H1 (cell line): ENCODE data around the gene ST6GALNAC3.

Source experiments
- CBX5 ChIP-seq: fragments of 300-800, 300-1000 bp; sonication (generic); IDR thresholded peaks from 2 replicates; pipeline ENCODE4 v1.7.1; 2016; ENCODE audit warnings: antibody characterized with exemption, low read length, low read depth
- GTF2F1 ChIP-seq: IDR thresholded peaks from 2 replicates; pipeline ENCODE4 v1.6.1; 2012; ENCODE audit warnings: low read depth, low read length, improper control_type of control experiment, borderline replicate concordance
- YY1 ChIP-seq: IDR thresholded peaks from 2 replicates; pipeline ENCODE4 v1.6.1; 2011; ENCODE audit warnings: low read depth, mild to moderate bottlenecking, low read length
- TF ChIP-seq, protein P1 (sequence below), 3 experiments: IDR thresholded peaks; 1 replicate in 2 of 3; 2 replicates in 1 of 3; pipeline versions ENCODE4 v1.5.1 to v1.6.1; 2011; ENCODE audit warnings: low read length in 3 of 3, mild to moderate bottlenecking in 3 of 3, inconsistent platforms in 2 of 3, low read depth in 1 of 3, moderate library complexity in 1 of 3; ENCODE audit not compliant: insufficient read depth in 1 of 3; ENCODE audit errors: control extremely low read depth in 1 of 3

DNA sequence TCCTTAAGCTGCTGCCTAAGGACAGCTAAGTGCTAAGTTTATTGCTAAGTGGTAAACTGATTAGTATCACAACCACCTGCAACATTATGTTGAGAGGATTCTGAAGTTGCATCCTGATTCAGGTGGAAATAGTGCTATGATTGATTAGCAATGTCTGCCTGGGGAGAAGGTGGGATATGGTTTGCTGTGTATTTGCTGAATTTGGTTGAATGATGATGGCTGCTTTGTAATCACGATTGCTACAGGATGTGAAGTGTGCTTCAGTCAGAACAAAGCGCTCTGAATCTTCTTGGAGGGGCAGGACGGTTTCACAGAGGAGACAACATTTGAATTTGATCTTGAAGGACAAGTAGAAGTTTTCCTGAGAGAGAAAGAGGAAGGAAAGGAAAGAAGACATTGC, 226.0 kb downstream of the ST6GALNAC3 start:
- TF ChIP-seq YY1 = no peak
- TF ChIP-seq, protein P1, sequence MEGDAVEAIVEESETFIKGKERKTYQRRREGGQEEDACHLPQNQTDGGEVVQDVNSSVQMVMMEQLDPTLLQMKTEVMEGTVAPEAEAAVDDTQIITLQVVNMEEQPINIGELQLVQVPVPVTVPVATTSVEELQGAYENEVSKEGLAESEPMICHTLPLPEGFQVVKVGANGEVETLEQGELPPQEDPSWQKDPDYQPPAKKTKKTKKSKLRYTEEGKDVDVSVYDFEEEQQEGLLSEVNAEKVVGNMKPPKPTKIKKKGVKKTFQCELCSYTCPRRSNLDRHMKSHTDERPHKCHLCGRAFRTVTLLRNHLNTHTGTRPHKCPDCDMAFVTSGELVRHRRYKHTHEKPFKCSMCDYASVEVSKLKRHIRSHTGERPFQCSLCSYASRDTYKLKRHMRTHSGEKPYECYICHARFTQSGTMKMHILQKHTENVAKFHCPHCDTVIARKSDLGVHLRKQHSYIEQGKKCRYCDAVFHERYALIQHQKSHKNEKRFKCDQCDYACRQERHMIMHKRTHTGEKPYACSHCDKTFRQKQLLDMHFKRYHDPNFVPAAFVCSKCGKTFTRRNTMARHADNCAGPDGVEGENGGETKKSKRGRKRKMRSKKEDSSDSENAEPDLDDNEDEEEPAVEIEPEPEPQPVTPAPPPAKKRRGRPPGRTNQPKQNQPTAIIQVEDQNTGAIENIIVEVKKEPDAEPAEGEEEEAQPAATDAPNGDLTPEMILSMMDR (IDR thresholded peaks at IDR 0.05; ENCODE audit: control extremely low read depth in 1 of 3, insufficient read depth in 1 of 3, low read depth in 1 of 3, low read length in 3 of 3) = no peak
- TF ChIP-seq GTF2F1 = no peak
- TF ChIP-seq CBX5 = no peak
